ENCODE data around the gene SCYL3. TPM values are rescaled to one million over a fixed set of nuclear protein-coding genes. Genes with fewer than 3 reads are reported as not detected.

Gene SCYL3
- total and polyA plus RNA-seq, 2 experiments from 2014 or later: 2.2 to 6.8 TPM

DNA sequence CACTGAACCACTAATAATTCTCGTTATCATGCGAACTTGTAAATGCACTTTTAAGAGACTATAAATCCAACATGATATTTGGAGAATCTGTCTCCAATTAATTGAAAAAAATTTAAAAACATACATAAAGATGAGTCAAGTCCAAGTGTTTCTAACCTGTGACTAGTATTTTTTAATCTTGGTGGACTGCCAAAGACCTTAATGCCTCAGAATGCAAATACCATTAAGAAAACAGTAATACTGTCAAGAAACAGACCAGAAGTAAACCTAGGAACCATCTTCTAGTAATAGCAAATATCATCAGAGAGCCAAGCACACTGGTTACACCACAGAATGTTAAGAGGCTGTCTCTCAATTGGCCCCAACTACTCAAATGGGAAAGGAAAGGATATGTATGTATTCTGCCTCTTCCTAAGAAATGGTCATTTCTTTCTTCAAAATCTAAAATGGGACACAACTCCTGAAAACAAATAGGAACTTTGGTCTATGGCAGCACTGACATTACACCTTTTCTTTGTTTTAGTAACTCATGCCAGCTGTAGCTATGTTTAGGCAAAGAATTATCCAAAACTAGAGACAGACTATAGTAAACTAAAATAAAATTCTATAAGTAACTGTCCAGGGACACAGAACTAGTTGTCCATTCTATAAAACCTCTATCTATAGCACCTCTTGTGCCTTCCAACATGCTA is 15.8 kb downstream of the SCYL3 start:
- H3K9me2 ChIP-seq (ENCODE audit: insufficient read depth): no peaks in the 10 kb centered on the region
- H3K27me3 ChIP-seq (ENCODE audit: insufficient read depth): no peaks in the 10 kb centered on the region
- H3K27me3 Mint-ChIP-seq (ENCODE audit: insufficient read depth, low read depth, poor library complexity): peaks cover 1% of the 10 kb centered on the region
- ATAC-seq: no peak
- TF ChIP-seq ZNF114 (CRISPR knock-in tag; IDR thresholded peaks at IDR 0.05) (no peak), ZNF331 (CRISPR knock-in tag; IDR thresholded peaks at IDR 0.05; ENCODE audit: low read depth) (no peak), NANOG (IDR thresholded peaks at IDR 0.05; ENCODE audit: borderline replicate concordance) (no peak), CREB1 (CRISPR knock-in tag; IDR thresholded peaks at IDR 0.05; ENCODE audit: low read depth) (no peak), EZH2phosphoT487 (IDR thresholded peaks at IDR 0.05; ENCODE audit: unreplicated experiment) (no peak), EZH2 (IDR thresholded peaks at IDR 0.05; ENCODE audit: low read depth, unreplicated experiment) (no peak), POLR2AphosphoS5 (IDR thresholded peaks at IDR 0.05; ENCODE audit: low read depth) (no peak), REST (IDR thresholded peaks at IDR 0.05; ENCODE audit: unreplicated experiment) (no peak), JUNB (IDR thresholded peaks at IDR 0.05; ENCODE audit: unreplicated experiment) (no peak), STAT1 (IDR thresholded peaks at IDR 0.05; ENCODE audit: unreplicated experiment) (no peak)
- TF ChIP-seq, protein P1, sequence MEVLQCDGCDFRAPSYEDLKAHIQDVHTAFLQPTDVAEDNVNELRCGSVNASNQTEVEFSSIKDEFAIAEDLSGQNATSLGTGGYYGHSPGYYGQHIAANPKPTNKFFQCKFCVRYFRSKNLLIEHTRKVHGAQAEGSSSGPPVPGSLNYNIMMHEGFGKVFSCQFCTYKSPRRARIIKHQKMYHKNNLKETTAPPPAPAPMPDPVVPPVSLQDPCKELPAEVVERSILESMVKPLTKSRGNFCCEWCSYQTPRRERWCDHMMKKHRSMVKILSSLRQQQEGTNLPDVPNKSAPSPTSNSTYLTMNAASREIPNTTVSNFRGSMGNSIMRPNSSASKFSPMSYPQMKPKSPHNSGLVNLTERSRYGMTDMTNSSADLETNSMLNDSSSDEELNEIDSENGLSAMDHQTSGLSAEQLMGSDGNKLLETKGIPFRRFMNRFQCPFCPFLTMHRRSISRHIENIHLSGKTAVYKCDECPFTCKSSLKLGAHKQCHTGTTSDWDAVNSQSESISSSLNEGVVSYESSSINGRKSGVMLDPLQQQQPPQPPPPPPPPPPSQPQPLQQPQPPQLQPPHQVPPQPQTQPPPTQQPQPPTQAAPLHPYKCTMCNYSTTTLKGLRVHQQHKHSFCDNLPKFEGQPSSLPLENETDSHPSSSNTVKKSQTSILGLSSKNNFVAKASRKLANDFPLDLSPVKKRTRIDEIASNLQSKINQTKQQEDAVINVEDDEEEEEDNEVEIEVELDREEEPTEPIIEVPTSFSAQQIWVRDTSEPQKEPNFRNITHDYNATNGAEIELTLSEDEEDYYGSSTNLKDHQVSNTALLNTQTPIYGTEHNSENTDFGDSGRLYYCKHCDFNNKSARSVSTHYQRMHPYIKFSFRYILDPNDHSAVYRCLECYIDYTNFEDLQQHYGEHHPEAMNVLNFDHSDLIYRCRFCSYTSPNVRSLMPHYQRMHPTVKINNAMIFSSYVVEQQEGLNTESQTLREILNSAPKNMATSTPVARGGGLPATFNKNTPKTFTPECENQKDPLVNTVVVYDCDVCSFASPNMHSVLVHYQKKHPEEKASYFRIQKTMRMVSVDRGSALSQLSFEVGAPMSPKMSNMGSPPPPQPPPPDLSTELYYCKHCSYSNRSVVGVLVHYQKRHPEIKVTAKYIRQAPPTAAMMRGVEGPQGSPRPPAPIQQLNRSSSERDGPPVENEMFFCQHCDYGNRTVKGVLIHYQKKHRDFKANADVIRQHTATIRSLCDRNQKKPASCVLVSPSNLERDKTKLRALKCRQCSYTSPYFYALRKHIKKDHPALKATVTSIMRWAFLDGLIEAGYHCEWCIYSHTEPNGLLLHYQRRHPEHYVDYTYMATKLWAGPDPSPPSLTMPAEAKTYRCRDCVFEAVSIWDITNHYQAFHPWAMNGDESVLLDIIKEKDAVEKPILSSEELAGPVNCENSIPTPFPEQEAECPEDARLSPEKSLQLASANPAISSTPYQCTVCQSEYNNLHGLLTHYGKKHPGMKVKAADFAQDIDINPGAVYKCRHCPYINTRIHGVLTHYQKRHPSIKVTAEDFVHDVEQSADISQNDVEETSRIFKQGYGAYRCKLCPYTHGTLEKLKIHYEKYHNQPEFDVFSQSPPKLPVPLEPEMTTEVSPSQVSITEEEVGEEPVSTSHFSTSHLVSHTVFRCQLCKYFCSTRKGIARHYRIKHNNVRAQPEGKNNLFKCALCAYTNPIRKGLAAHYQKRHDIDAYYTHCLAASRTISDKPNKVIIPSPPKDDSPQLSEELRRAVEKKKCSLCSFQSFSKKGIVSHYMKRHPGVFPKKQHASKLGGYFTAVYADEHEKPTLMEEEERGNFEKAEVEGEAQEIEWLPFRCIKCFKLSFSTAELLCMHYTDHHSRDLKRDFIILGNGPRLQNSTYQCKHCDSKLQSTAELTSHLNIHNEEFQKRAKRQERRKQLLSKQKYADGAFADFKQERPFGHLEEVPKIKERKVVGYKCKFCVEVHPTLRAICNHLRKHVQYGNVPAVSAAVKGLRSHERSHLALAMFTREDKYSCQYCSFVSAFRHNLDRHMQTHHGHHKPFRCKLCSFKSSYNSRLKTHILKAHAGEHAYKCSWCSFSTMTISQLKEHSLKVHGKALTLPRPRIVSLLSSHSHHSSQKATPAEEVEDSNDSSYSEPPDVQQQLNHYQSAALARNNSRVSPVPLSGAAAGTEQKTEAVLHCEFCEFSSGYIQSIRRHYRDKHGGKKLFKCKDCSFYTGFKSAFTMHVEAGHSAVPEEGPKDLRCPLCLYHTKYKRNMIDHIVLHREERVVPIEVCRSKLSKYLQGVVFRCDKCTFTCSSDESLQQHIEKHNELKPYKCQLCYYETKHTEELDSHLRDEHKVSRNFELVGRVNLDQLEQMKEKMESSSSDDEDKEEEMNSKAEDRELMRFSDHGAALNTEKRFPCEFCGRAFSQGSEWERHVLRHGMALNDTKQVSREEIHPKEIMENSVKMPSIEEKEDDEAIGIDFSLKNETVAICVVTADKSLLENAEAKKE (CRISPR knock-in tag; IDR thresholded peaks at IDR 0.05): no peak
- TF ChIP-seq, protein P2, sequence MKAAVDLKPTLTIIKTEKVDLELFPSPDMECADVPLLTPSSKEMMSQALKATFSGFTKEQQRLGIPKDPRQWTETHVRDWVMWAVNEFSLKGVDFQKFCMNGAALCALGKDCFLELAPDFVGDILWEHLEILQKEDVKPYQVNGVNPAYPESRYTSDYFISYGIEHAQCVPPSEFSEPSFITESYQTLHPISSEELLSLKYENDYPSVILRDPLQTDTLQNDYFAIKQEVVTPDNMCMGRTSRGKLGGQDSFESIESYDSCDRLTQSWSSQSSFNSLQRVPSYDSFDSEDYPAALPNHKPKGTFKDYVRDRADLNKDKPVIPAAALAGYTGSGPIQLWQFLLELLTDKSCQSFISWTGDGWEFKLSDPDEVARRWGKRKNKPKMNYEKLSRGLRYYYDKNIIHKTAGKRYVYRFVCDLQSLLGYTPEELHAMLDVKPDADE (IDR thresholded peaks at IDR 0.05): no peak
- TF ChIP-seq, protein P3, sequence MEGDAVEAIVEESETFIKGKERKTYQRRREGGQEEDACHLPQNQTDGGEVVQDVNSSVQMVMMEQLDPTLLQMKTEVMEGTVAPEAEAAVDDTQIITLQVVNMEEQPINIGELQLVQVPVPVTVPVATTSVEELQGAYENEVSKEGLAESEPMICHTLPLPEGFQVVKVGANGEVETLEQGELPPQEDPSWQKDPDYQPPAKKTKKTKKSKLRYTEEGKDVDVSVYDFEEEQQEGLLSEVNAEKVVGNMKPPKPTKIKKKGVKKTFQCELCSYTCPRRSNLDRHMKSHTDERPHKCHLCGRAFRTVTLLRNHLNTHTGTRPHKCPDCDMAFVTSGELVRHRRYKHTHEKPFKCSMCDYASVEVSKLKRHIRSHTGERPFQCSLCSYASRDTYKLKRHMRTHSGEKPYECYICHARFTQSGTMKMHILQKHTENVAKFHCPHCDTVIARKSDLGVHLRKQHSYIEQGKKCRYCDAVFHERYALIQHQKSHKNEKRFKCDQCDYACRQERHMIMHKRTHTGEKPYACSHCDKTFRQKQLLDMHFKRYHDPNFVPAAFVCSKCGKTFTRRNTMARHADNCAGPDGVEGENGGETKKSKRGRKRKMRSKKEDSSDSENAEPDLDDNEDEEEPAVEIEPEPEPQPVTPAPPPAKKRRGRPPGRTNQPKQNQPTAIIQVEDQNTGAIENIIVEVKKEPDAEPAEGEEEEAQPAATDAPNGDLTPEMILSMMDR (conservative IDR thresholded peaks at IDR 0.05; ENCODE audit: low read depth in 2 of 2): no peak
- H3K27ac Mint-ChIP-seq: no peak overlapping the region
- H3K79me2 ChIP-seq (replicated peaks; ENCODE audit: insufficient read depth): 0 out of 2 replicates have a peak, but pooled peaks cover 4% of the 10 kb centered on the region
- H3K4me3 ChIP-seq: no peak overlapping the region
- H3K36me3 ChIP-seq (ENCODE audit: insufficient read depth): peaks cover 18% of the 10 kb centered on the region
- no peak overlapping the region for H3K4me3 Mint-ChIP-seq
- no peak overlapping the region for H3K27ac ChIP-seq (ENCODE audit: low read depth)
- no peak overlapping the region for H2AFZ ChIP-seq
- H4K20me1 ChIP-seq (replicated peaks; ENCODE audit: insufficient read depth): no peaks in the 10 kb centered on the region
- no peak overlapping the region for H3K4me2 ChIP-seq
- DNase-seq (ENCODE audit: low spot score): no peak
- peaks cover 4% of the 10 kb centered on the region for H3K9me3 Mint-ChIP-seq
- H3K36me3 Mint-ChIP-seq (ENCODE audit: low read depth): peaks cover 50% of the 10 kb centered on the region
- H3F3A ChIP-seq (replicated peaks; ENCODE audit: low read depth): no peaks in the 10 kb centered on the region
- H3K4me1 Mint-ChIP-seq: no peaks in the 10 kb centered on the region
- H3K4me1 ChIP-seq (ENCODE audit: insufficient read depth): no peaks in the 10 kb centered on the region
